Measurements from ENCODE around the gene SCYGR7. TPM values are rescaled to one million over a fixed set of nuclear protein-coding genes. Genes with fewer than 3 reads are reported as not detected.

SCYGR7 gene
- total RNA-seq, 2 experiments from 2014 or later = not detected

DNA sequence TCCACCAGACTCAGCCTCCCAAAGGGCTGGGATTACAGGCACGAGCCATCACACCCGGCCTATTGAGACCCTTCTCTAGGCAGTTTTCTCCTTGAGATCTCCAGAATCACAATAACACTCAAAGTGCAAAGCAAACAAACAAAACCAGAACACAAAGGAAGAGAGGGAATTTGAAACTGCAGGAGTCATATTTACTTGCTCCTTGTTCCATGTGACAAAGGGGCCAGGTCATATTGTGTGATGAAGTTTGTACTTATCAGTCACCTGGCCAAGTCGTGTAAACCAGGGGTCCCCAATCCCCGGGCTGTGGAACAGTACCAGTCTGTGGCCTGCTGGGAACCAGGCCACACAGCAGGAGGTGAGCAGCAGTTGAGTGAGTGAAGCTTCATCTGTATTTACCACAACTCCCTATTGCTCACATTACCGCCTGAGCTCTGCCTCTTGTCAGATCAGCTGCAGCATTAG lies 44.1 kb downstream of the SCYGR7 start:
- H3K36me3 Mint-ChIP-seq = no peaks in the 10 kb centered on the region
- H3K4me3 Mint-ChIP-seq = no peak overlapping the region
- ATAC-seq (ENCODE audit: low read depth) = no peak
- H3K27me3 Mint-ChIP-seq = no peaks in the 10 kb centered on the region
- H3K27ac Mint-ChIP-seq = no peak overlapping the region
- no peaks in the 10 kb centered on the region for H3K9me3 Mint-ChIP-seq
- peaks cover 4% of the 10 kb centered on the region for H3K4me1 Mint-ChIP-seq
- POLR2A ChIA-PET = no interaction called here
- no peak for DNase-seq

- DNase-seq (no peak), ATAC-seq (ENCODE audit: low read depth) (no peak)
- H3K4me1 Mint-ChIP-seq = peaks cover 4% of the 10 kb centered on the region
- H3K4me3 Mint-ChIP-seq = no peak overlapping the region
- POLR2A ChIA-PET = no interaction called here
- H3K27me3 Mint-ChIP-seq = no peaks in the 10 kb centered on the region
- H3K36me3 Mint-ChIP-seq = no peaks in the 10 kb centered on the region
- H3K9me3 Mint-ChIP-seq = no peaks in the 10 kb centered on the region
- no peak overlapping the region for H3K27ac Mint-ChIP-seq
Observed at GRCh38 chr2:227772932-227773331, 44.8 kb downstream of the SCYGR7 start.

DNA sequence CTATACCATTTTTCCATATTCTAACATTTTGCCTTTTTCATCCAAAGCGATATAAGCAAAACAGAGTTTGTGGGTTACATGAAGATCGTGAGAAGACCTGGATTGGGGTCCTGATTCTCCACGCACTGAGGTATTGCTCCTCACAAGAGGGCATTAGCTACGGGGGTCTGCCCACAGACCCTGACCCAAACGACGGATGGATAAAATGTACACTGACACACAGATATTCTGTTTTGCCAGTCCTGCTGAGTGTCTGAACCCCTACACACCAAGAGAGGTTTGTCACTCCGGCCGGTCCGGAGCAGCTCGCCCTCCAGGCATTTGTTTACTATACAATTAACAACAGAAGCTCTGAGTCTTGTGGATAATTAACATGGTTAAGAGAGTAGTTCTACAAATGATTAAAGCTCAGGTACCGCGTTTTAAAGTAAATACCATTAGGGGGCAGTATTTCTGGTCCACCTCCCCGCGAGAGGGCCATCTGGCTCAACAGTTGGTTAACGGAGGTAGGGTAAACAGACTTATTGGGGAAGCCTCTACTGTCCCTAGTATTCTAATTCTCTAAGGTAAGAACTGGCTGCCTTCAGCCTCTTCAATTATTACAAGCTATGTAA lies 46.0 kb downstream of the SCYGR7 start:
- no peaks in the 10 kb centered on the region for H3K36me3 Mint-ChIP-seq

GRCh38 chr2:227774895-227775842 lies 47.0 kb downstream of the SCYGR7 start:
- Mint-ChIP-seq H3K9me3 (no peaks in the 10 kb centered on the region), H3K27me3 (no peaks in the 10 kb centered on the region), H3K4me3 (no peak overlapping the region), H3K27ac (no peak overlapping the region), H3K36me3 (no peaks in the 10 kb centered on the region), H3K4me1 (peaks cover 4% of the 10 kb centered on the region)
- DNase-seq (no peak), ATAC-seq (ENCODE audit: low read depth) (no peak)
- POLR2A ChIA-PET = no interaction called here

More for the DNA sequence above, 46.0 kb downstream of the SCYGR7 start:
- Mint-ChIP-seq H3K4me1 (peaks cover 4% of the 10 kb centered on the region), H3K4me3 (no peak overlapping the region), H3K27me3 (no peaks in the 10 kb centered on the region), H3K27ac (no peak overlapping the region), H3K9me3 (no peaks in the 10 kb centered on the region)
- no peak for ATAC-seq (ENCODE audit: low read depth)
- DNase-seq = no peak
- POLR2A ChIA-PET = no interaction called here

Other genes starting within 250 kb of the SCYGR7 start
- gene SCYGR2, start 129.4 kb upstream of the SCYGR7 start, total RNA-seq = not detected
- gene SCYGR3, start 113.5 kb upstream of the SCYGR7 start, total RNA-seq = not detected
- gene SCYGR4, start 110.8 kb upstream of the SCYGR7 start, total RNA-seq = not detected
- gene SCYGR5, start 61.5 kb upstream of the SCYGR7 start, total RNA-seq = not detected
- not detected for gene SLC19A3, start 10.3 kb upstream of the SCYGR7 start, total RNA-seq
- not detected for gene SCYGR6, start 3.6 kb upstream of the SCYGR7 start, total RNA-seq
- not detected for gene SCYGR8, start 17.6 kb downstream of the SCYGR7 start, total RNA-seq
- not detected for gene CCL20, start 85.5 kb downstream of the SCYGR7 start, total RNA-seq
- not detected for gene DAW1, start 143.3 kb downstream of the SCYGR7 start, total RNA-seq

Data from activated naive CD8-positive, alpha-beta T cell treated with anti-CD3 and anti-CD28 coated beads, Interleukin-2, amount 10 ng/mL, durations not matched to agents 7 days and 5 days (primary cell).